GM12874 (cell line): ENCODE measurements around the gene LRFN5.

ENCODE experiments used
- CTCF ChIP-seq: IDR thresholded peaks from 2 replicates; pipeline ENCODE4 v1.5.1; 2011; ENCODE audit warnings: low read depth, mild to moderate bottlenecking, control low read depth, low read length, moderate library complexity; ENCODE audit not compliant: insufficient read depth

Gene LRFN5

DNA sequence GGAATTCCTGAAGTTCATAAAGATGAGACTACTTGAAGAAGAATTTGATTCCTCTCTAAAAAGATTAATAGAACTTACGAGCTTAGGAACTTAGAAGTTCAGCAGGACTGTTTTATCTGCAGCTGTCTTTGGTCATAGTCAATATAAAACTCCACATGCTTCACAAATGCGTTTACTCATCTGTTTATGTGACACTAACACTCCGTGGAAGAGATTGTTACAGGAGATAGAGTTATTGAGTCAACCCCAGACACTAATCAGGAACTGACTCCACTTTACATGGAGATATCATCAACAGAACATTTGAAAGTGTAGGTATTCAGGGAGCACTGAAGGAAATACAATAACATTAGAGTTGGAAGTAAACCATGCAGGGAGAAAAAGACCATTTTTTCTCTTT is 92.8 kb downstream of the LRFN5 start:
- no peak for TF ChIP-seq CTCF

GRCh38 chr14:41718477-41719166 is 111.9 kb downstream of the LRFN5 start:
- TF ChIP-seq CTCF, result no peak

- TF ChIP-seq CTCF, result no peak
Measured at GRCh38 chr14:41739203-41739602, 132.5 kb downstream of the LRFN5 start.

DNA sequence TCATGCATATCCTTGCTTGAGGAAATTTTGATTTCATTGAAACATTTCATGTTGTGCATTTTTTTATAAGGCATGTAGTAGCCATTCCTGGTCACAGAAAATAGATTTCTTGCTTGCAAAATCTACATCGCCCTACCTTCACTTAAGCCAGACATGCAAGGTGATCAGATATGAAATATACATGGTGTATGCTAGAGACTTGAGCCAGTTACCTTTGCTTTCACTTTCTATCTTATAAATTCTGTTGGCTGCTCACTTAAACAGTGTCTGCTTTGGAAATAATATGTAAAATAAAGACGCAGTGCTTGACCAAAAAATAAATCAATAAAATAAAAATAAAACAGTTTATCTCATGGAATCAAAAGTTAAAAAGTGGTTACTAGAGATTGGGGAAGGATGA is 136.5 kb downstream of the LRFN5 start:
- no peak for TF ChIP-seq CTCF

DNA sequence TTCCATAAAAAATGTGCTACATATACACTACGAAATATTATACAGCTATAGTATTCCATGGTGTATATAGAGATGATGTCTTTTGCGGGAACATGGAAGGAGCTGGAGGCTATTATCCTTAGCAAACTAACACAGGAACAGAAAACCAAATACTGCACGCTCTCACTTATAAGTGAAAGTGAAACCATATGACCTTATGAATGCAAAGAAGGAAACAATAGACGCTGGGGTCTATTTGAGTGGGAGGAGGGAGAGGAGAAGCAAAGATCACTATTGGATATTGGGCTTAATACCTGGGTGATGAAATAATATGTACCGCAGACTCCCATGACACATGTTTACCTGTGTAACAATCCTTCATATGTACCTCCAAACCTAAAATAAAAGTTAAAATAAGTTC is 142.8 kb downstream of the LRFN5 start:
- TF ChIP-seq CTCF, result no peak

DNA sequence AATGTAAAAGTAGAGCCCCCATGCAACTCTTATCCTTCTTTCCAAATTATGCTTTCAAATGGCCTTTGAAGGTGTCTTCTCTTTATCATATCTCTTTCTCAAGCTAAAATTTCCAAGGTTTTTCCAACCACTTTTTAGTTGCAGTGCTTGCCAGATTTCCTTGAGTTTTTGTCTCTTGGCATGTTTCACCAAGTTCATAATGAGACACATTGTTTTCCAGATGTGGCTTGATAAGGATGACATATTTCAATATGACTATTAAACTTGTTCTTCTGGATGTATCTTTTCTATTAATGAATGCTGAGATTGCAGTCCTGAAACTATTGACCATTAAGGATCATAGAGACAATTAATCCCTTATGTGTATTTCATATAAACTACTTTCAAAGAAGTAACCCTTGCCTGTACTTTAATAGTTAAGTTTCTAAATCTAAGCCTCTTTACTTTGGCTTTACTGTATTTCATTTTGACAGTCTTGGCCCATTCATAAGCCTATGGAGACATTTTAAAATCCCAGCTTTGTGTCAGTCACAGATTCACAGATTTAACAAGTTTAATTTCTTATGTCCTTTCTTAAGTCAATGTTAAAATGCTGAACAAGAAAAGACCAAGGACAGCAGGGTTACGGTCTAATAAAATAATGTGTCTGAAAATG is 151.5 kb downstream of the LRFN5 start:
- TF ChIP-seq CTCF, result no peak

DNA sequence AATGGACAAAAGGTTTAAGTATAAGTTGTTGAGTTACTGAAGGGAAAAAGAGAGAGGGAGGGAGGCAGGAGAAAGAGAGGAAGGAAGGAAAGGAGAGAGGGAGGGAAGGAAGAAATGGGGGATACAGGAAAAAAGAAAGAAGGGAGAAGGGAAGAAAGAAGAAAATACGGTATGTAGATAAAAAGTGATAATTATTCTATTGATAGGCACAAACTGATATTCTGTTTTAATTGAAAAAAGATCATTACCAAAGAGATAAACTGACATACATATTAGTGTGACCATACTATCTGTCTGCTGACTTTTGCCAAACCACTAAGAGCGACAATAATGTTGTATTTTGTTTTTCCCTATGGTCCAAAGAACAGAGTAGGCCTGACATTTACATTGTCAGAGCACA is 154.5 kb downstream of the LRFN5 start:
- no peak for TF ChIP-seq CTCF
